Umbilical cord (tissue), 2 donors: ENCODE measurements around the gene TRIM28. TPM values are rescaled to one million over a fixed set of nuclear protein-coding genes. Genes with fewer than 3 reads are reported as not detected.
"Not testable (repeated sequence)": the region's sequence is repeated elsewhere in the genome, so short reads cannot be mapped to it uniquely, and the experiment has no call there.

Experiments
- DNase-seq: peaks from one replicate; pipeline ENCODE4 v3.0.0-alpha.2; 2015; ENCODE audit warnings: low spot score
- total RNA-seq: library from RNA; depleted of rRNA; stranded (reverse); fragments of >200 nt; gene quantifications from one replicate; pipeline ENCODE4 v1.2.3, GENCODE V29; 2014; ENCODE audit warnings: low replicate concordance; ENCODE audit not compliant: insufficient read depth

TRIM28 gene
- total RNA-seq, result 150 TPM

DNA sequence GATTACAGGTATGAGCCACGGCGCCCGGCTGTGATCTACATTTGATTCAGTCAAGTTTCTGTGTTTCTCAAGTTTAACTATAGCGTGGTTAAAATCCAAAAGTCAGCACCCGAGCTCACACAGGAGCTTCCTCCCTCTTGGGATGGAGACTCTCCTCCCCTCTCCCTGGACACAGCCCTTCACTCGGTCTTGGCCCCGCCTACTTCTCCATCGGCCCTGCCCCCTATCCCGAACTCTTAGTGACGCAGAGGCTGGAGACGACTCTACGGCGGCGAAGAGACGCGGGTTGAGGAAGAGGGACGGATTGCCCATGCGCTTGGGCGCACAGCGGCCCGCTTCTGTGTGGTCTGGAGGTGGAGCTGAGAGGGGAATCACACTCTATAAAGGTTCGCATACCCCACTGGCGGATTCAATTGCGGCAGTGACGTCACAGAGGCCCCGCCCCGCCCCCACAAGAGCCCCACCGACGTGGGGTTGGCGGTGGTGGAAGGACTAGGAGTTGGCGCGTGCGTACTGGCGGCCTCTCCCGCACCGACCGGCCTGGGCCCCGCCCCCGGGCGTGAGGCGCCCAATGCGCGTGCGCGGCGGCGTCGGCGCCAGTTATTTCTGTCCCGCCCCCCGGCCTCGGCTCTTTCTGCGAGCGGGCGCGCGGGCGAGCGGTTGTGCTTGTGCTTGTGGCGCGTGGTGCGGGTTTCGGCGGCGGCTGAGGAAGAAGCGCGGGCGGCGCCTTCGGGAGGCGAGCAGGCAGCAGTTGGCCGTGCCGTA lies at the start of gene TRIM28:
TSS of gene TRIM28 (plus strand) at position 239 of the 765 bp plus-strand sequence. CDS start 694 bp downstream, outside the sequence.
- DNase-seq, result peak; percentile 100

DNA sequence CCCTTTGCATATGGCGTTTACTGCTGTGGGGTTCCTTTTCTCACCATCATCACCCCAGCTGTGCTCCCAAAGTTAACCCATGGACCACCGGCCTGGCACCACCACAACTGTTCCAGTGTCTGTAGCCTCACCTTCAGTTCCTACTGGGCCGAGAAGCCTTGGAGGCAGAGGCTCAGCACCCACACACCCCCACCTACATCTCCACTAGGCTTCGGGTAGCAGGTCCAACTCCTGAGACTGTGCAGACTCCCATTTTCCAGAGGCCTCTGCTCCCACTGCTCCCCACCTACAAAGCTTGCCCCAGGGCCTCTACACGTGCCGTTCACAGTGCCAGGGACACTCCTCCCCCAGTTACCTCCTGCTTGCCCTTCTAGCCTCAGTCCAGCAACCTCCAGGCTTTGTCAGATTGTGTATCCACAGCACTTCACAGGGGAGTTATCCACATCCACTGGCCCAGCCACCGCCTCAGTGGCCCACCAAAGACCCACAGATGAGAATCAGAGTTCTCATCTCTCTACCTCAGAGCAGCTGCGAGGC lies 46.2 kb upstream of the TRIM28 start:
- no peak for DNase-seq

DNA sequence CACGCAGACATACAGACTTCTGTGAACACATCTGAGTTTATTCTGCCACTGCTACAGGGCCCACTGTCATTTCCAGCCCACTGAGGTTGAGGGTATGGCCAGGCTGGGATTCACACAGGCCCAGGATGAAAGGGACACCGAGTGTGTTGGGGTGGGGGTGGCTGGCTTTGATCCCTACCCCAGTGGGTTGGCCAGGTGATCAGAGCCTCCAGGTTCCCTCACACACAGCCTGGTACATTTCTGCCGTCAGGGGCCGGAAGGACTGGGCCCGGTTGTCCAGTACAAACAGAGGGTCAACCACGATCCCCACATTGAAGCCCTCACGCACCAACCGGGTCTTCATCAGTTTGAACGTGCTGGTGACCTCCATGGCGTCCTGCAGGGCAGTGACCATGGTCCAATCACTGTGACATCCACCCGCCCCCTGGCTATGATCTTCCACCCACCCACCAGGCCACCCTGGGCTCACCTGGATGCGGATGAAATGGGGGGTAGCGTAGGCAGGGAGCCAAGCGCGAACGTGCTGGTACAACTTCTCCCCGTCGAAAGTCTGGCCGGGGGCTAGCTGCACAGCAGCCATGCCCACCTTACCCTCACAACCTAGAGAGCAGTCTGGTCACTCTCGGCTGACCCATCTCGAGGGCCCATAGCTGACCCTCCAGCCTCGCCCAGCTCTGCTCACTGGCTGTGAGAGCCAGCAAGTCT lies 45.4 kb upstream of the TRIM28 start:
- DNase-seq, result no peak

DNA sequence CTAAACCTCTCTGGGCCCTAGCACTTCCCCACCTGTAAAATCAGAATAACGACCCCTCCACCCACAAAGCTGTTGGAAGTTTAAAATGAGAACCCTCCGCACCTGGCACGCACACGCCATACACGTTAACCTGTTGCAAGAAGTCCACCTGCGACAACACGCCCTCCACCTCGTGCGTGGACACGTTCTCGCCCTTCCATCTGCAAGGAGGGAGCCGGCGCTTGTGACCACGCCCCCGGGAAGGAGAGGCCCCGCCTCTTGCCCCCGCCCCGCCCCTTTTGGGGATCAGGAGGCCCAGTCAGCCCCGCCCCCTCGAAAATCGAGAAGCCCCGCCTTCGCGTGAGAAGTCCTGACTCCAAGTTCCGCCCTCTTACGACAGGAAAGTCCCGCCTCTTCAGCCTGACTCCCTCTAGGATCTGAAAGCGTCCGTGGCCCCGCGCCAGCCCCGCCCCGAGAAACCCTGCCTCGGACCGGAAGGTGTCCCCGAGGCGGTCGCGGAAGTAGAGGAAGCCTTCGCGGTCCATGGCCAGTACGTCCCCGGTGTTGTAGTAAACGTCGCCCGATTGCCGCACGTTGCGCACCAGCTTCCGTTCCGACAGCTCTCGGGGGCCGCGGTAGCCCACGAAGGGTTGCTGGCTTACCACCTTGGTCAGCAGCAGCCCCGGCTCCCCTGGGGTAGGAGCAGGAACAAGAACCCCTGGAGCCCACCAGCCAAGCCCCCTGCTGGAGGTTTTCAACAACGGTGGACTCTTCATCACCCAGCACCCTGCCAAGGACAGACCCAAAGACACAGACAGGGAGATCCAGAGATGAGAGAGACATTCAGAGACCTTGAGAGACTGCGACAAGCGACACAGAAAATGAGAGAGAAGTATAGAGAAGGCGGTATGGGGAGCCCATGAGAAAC lies 44.6 kb upstream of the TRIM28 start:
- DNase-seq, result peak; percentile 98

DNA sequence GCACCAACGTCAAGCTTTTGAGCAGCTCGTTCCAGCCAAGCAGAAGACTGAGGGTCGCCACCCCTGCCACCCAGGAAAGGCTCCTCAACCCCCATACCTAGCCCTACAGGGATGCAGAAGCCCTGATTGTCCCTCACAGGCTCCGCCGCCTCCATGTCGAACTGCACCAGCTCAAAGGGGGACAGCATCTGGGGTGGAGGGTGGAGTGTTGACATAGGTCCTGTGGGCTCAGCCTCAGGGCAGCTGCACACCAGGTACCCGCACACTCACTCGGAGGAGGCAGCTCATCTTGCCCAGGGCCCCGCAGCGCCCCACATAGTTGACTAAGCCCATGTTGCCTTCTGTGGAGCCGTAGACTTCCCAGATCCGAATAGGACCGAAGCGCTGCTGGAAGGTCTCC lies 43.6 kb upstream of the TRIM28 start:
- no peak for DNase-seq

DNA sequence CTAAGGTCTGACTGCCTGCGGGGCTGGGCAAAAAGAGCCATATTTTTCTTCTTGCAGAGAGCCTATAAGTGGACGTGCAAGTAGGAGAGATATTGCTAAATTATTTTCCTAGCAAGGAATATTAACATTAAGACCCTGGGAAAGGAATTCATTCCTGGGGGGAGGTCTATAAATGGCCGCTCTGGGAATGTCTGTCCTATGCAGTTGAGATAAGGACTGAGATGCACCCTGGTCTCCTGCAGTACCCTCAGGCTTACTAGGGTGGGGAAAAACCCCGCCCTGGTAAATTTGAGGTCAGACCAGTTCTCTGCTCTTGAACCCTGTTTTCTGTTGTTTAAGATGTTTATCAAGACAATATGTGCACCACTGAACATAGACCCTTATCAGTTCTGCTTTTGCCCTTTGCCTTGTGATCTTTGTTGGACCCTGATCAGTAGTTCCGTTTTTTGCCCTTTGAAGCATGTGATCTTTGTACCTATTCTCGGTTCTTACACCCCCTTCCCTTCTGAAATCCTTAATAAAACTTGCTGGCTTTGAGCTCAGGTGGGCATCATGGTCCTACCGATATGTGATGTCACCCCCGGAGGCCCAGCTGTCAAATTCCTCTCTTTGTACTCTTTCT lies 36.2 kb upstream of the TRIM28 start:
- not testable (repeated sequence) for DNase-seq

DNA sequence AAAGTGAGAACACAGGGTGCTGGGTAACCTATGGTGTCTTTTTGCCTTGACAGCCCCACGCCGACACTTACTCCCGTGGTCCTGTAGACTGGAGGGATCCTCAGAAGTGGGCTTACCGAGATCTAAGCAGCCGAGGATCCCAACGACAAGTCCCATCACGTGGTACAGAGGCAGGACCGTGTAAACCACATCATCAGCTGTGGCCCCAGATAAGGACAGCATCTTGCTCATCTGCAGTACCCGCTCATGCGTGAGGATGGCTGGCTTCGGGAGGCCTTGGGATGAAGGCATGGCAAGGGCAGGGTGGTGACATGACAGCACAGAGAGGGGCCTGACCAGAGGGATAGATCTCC lies 34.2 kb upstream of the TRIM28 start:
- no peak for DNase-seq

DNA sequence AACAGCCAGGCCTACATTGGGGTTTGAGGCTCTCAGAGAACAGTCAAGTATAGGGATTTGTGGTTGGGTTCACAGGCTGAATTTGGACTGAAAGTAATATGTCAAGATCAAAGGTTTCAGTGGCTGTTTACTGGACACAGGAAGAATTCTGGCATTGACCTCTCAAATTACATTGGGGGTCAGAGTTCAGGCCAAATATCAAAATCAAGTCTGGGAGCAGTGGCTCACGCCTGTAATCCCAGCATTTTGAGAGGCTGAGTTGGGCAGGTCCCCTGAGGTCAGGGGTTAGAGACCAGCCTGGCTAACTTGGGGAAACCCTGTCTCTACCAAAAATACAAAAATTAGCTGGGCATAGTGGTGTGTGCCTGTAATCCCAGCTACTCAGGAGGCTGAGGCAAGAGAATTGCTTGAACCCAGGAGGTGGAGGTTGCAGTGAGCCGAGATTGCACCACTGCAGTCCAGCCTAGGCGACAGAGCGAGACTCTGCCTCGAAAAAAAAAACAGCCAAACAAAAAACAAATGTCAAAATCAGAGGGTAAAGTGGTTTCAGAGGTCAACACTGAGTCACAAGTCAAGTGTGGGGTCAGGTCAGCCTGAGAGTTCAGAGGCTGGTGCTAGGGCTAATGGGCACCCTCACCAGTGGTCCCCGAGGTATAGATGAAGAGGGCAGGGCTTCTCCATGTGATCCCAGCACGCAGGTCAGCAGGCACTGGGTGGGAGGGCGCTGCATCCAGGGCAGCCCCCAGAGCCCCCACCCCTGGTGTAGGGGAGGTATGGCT lies 33.6 kb upstream of the TRIM28 start:
- DNase-seq, result no peak

DNA sequence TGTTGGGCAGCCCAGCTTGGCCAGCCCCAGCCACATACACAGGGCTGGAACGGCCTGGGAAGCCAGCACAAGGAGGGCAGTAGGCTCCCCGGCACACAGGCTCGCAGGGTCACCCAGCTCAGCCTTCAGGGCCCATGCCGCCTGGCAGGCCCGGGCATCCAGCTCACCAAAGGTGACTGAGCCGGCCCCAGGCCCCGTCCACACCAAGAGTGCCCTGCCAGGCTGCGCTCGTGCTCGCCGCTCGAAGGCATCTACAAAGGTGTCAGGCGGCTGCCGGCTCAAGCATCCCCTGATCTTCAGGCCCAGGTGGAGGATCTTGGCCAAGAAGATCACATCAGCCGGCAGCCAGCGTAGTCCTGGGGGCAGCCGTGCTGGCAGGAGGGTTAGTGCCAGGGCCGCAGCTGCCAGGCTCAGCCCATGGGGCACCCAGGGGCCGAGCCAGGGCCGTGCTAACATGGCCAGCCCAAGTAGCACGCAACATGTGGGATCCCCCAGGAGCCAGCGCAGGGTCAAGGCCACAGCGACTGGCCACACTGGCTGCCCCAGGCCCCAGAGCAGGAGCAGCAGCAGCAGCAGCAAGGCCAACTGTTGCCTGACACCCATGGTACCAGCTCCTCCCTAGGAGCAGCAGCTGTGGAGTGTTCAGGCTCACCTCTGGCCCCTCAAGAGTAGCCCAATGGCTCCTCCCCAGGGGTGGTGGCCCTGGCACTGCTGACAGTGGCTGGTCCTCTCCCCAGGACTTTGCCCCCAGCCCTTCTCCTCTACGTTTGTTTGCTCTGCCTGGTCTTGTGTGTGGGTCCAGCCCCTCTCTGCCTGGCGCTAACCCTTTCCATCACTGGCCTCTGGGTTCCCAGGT lies 32.3 kb upstream of the TRIM28 start, which contains the start of gene SLC27A5:
TSS of gene SLC27A5 (minus strand) at position 640 of the 856 bp plus-strand sequence. CDS start at position 603, 37 bp downstream.
- no peak for DNase-seq

DNA sequence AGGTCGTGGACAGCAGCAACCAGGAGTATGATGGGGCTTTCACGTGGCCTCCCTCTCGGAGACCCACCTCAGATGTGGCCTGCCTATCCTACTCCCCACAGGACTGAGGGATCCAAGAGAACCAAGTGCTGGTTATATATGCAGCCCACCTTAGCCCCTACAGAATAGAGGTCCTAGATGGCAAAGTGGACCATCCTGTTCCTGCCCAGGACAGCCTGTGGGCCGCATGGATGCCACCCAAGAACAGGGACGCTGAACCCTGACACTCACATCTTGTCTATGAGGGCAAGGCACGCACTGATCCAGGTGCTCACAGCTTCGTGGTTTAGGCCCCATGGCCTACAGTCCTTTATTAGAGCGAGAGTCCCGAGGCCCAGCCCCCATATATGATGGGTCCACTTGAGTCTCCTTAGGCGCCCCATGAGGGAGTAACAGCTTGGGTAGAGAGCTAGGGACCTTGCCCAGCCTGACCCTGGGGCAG lies 30.6 kb upstream of the TRIM28 start:
- DNase-seq, result no peak

DNA sequence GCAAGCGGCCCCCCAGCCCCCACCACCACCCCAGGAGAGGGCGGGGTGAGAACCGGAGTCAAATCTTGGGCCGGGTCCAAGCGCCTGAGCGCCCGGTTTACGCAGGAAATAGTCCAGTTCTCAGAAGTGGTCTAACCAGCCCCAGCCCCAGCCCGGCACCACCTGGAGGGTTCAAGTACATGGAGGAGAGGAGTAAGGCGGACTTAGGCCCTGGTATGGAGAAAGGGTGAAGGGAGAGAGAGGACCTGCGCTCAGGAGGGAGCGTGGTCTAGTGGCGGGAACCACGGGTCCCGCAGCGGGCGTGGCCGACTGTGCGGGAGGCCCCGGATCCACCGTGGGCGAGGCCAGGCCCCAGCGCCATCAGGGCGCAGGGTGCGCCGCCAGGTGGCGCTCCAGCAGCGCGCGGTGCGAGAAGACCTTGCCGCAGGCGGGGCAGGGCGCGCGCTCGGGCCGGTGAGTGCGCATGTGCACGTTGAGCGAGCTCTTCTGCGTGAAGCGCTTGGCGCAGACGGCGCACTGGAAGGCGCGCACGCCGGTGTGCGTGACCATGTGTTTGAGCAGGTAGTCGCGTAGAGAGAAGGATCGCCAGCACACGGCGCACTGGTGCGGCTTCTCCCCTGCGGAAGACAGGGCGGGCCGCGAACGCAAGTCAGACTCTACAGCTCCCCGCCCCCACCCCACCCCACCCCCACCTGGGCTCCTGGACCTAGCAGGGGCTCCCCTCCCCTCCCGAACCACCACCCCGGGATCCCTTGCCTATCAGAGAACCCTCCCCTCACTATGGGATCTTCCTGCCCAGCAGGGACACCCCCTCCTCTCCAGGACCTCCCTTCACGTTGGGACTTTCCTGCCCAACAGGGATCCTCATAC lies 29.9 kb upstream of the TRIM28 start:
- peak; percentile 89 for DNase-seq

DNA sequence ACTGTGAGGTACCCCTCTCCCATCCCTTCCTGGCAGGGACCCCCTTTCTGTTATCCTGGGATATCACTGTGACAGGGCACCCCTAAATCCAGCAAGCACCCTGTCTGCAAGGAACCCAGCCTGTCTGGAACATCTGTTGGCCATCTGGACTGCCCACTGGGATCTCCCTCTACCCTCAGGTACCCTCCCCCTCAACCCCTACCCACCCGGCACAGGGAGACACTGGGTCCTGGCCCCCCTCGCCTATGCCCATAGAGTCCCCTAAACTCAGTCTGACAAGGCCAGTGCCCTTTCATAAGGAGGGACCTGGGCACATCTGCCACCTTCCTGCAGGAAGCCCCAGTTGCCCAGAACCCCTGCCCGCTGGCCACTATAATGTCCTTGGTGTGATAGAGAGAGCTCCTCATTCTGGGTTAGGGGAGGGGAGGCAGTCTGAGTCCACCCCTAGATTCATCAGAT lies 29.3 kb upstream of the TRIM28 start:
- DNase-seq, result no peak

DNA sequence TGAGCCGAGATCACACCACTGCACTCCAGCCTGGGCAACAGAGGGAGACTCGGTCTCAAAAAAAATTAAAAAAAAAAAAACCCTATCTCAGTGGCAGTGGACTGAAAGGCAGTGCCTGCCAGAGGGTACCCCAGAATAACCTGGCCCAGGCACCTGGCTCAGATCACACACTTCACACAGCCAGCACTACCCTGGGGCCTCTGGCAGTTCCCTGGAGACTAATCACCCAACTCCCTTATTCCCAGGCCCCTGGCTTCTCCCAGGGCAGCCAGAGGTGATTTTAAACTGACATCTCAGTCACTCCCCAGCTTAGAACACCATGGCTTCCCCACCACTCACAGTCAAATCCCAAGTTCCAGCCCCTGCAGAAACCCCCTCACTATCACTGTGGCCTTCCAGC lies 28.6 kb upstream of the TRIM28 start:
- DNase-seq, result no peak

DNA sequence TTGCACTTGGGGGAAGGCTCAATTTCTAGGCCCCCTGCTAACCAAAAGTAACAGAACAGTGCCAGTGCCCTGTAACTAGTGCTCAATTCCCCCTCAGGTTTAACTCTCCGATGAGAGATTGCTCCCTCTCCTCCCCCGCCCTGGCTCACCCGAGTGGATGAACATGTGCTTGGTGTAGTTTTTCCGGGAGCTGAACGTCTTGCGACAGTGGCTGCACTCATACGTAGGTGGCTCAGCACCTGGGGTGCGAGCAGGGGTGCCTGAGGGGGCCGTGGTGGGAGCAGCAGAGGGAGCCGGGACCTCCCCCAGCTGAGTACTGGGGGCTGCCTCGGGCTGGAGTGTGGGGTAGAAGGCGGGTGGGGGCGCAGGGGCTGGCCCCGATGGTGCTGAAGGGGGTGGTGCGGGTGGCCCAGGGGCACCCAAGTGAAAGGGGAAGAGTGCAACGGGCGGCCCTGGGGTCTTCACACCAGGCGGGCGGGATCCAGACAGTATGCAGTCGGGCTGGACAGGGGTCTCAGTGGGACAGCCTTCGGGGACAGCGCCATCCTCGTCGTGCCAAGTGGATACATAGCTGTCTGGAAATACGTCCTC lies 27.5 kb upstream of the TRIM28 start:
- DNase-seq, result no peak

DNA sequence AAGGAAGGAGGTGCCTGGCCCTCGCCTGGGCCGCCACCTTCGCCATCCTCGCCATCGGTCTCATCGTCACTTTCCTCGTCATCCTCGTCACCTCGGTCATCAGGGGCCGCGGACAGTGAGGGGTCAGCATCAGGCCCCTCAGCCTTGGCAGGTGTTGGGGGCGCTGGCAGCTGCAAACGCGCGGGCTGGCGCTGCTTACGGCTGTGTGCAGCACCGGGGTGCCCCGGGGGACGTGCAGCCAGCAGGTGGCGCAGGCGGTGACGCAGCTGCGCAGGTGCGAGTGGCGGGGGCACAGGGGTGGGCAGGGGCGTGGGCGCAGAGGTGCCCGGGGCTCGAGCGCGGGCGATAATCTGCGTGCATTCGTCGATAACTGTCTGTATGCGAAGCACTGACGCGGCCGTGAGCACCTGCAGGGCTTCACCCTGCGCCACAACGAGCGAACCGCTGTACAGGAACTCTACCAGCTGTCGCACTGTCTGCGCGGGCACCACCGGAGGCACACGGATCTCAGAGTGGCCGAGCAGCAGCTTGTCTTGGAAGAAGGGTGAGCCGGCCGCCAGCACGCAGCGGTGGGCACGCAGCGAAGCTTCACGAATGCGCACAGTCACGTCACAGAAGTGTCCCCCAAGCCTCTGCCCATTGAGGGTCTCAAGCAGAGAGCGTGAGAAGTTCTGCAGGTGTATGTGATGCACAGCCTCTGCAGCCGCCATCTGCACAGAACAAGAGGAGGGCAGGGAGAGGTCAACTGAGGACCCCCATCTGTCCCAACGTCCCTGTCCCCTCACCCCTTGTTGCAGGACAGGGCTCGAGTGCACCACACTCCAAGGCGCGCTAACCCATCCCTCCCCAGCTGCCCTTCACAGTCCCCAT lies 26.7 kb upstream of the TRIM28 start:
- no peak for DNase-seq

DNA sequence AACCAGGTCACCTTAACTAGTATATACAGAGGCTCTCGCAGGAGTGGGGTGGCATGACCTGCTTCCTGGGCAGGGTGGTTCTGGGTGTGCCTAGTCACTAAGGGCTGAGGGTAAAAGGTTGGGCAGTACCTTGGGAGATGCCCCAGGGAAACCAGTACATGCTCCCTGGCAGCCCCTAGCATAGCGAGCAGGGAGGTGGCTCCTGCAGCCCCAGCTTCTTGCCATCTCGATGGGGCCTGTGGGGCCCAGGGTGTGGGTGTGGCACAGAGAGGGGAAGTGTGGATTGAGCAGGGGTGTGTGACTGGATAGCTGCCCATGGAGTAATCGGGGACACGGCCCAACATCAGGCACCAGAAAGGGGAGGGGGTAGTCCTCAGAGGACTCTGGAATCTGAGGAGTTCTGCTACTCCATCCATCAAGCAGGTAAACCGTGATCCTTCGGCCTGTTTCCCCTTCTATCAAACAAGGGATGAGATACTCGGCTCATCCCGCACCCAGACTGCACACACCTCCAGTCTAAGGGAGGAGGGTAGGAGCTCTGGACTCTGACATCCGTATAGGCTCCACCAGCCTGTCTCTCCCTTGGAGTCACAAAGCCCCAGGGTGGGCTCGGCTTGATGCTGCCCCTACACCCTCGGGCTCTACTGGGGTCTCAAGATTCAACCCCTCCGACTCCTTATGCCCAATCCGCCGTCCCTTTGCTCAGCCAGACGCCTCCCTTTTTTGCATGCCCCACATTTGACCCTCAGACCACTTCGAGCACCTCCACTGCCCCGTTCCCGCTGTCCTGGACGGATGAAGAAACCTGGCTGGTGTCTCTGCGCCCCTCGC lies 25.4 kb upstream of the TRIM28 start:
- peak; percentile 24 for DNase-seq
